GM19240 (cell line): ENCODE data around the gene ARHGEF1.

Experiments
- DNase-seq: peaks from one replicate; pipeline ENCODE4 v3.0.0; 2011; ENCODE audit warnings: low spot score; ENCODE audit not compliant: insufficient read length

ARHGEF1 gene, protein sequence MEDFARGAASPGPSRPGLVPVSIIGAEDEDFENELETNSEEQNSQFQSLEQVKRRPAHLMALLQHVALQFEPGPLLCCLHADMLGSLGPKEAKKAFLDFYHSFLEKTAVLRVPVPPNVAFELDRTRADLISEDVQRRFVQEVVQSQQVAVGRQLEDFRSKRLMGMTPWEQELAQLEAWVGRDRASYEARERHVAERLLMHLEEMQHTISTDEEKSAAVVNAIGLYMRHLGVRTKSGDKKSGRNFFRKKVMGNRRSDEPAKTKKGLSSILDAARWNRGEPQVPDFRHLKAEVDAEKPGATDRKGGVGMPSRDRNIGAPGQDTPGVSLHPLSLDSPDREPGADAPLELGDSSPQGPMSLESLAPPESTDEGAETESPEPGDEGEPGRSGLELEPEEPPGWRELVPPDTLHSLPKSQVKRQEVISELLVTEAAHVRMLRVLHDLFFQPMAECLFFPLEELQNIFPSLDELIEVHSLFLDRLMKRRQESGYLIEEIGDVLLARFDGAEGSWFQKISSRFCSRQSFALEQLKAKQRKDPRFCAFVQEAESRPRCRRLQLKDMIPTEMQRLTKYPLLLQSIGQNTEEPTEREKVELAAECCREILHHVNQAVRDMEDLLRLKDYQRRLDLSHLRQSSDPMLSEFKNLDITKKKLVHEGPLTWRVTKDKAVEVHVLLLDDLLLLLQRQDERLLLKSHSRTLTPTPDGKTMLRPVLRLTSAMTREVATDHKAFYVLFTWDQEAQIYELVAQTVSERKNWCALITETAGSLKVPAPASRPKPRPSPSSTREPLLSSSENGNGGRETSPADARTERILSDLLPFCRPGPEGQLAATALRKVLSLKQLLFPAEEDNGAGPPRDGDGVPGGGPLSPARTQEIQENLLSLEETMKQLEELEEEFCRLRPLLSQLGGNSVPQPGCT

GRCh38 chr19:41882568-41883462 lies at the start of gene ARHGEF1:
Gene ARHGEF1 (plus strand): TSS chr19:41883184. CDS start chr19:41888083, 4,899 bp downstream.
- DNase-seq = no peak

DNA sequence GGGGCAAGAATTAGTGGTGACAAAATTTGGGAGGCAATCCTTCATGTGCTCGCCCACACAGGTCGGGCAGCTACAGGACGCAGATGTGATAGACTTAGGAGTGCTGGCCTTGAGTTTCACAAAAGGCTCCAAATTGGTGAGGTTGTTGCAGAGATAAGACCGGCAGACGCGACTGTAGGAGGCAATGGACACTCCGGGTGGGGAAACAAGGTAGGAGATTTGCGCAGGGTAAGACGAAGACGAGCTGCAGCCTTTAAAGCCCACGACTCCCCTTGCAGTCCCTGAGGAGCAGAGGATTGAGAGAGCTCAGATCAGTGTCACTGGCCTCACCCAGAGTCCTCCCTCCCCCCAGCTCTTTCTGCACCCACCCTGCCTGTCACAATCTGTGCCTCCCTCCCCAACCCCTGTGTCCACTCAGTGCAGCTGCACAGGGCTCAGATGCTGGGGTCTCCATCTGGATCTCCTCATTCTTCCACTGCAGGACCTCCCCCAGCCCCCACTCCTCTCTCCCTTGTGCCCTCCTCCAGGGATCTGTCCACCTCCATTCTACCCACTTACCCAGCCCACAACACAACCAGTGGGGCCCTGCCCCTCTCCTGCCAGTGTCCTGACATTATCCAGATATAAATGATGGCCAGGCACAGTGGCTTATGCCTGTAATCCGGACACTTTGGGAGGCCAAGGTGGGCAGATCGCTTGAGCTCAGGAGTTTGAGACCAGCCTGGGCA lies 44.8 kb upstream of the ARHGEF1 start:
- no peak for DNase-seq

DNA sequence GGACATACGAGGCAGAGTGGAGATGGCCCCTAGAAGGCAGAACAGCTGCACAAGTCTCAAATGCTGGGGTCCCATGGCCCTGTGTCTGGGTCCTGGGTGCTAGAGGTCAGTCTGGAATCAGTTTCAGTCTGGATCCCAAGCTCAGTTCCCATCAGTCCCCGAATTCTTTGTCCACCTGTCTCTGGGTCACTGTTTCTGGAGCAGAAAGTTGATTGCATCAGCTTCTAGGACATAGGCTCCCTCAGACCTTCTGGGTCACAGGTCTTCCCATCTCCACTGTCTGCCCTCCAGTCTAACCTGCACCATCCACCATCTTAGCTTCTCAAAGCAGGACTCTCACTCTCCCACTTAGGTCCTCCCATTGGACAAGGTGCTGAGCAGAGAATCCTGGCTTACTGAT lies 43.8 kb upstream of the ARHGEF1 start:
- no peak for DNase-seq

- DNase-seq = no peak
These were observed 39.6 kb upstream of the ARHGEF1 start for GRCh38 chr19:41843371-41843770.

GRCh38 chr19:41844601-41845000 lies 38.4 kb upstream of the ARHGEF1 start, which contains the start of gene LYPD4:
Gene LYPD4 (minus strand): TSS chr19:41844683. CDS start chr19:41839285, 5,398 bp downstream.
- DNase-seq = no peak

GRCh38 chr19:41845001-41845050 lies 38.2 kb upstream of the ARHGEF1 start, which contains the start of gene DMRTC2:
Gene DMRTC2 (plus strand): TSS chr19:41845042. CDS start chr19:41847429, 2,387 bp downstream.
- no peak for DNase-seq

DNA sequence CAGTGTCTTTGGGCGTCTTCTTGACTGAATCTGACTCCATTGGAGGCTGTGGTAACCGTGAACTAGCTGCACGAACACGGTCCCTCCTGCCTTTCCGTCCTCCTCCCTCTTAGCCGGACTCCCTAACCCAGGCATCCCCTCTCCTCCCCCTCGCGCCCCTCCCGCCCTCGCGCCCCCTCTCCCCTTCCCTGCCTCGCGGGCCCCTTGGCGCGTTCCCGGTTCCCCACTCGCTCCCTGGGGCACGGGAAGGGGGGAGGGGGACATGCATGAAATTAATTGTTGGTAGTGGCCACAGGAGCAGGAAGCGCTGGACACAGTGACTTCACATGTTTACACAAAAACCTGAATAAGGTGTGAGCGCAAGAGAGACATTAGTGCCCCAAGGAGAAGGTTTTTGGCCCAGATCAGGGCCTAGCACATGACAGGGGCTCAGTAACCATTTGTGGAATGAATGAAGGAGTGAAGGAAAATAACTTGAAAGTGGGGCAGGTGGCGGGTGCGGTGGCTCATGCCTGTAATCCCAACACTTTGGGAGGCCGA lies 37.9 kb upstream of the ARHGEF1 start:
- no peak for DNase-seq

GRCh38 chr19:41847351-41848105 lies 35.5 kb upstream of the ARHGEF1 start:
- no peak for DNase-seq

GRCh38 chr19:41848666-41849065 lies 34.3 kb upstream of the ARHGEF1 start:
- no peak for DNase-seq

DNA sequence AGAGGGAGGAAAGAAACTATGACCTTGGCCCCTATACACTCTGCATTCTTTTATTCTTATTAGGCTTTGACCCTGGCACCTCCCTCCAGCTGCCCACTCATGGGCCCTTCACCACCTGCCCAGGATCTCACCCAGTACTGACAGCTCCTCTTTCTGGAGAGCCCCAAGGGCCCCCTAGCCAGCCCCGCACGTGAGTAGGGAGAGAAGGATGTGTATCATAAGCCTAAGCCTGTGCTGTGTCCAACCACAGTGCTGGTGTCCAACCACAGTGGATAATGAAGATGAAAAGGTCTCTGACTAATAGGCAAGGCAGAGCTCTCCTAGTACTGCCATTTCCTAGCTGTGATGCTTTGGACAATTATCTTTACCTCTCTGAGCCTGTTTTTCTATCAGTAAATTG lies 33.9 kb upstream of the ARHGEF1 start:
- DNase-seq = no peak

DNA sequence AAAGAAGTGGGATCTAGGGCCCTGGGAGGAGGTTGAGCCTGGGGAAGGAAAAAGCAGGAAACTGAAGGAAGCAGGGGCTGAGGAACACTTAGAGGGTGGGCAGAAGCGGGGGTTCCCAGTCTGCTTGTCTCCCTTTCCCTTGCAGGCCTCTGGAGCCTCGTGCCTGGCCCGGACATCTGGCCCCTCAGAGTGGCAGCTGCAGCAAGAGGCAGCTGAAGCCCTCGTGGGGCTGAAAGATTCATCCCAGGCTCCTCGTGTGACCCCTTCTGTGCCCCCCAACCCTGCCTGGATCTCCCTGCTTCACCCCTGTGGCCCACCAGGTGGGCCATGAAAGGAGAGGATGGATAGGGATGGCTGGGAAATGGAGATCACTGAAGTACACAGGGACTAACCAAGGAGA lies 32.6 kb upstream of the ARHGEF1 start:
- no peak for DNase-seq

GRCh38 chr19:41851456-41851855 lies 31.5 kb upstream of the ARHGEF1 start:
- DNase-seq = no peak

GRCh38 chr19:41853344-41853743 lies 29.6 kb upstream of the ARHGEF1 start:
- no peak for DNase-seq

- no peak for DNase-seq
These were observed 29.2 kb upstream of the ARHGEF1 start for GRCh38 chr19:41853768-41854167.

- no peak for DNase-seq
These were observed 23.8 kb upstream of the ARHGEF1 start for GRCh38 chr19:41859213-41859617.

- DNase-seq = peak; percentile 86
These were observed 23.2 kb upstream of the ARHGEF1 start, which contains the start of gene RPS19 for GRCh38 chr19:41859618-41860418. Gene RPS19 (plus strand): TSS chr19:41860255. CDS start chr19:41860775, 520 bp downstream.

- no peak for DNase-seq
These were observed 22.4 kb upstream of the ARHGEF1 start for GRCh38 chr19:41860419-41861115.

- DNase-seq = no peak
These were observed 21.7 kb upstream of the ARHGEF1 start for GRCh38 chr19:41861116-41861768.
